GM19023 (cell line): ENCODE results near the gene SLC6A9.

ENCODE experiments used
- ATAC-seq: cut with Tn5 transposase; IDR thresholded peaks from one replicate; pipeline ENCODE4 v1.9.1; 2021; ENCODE audit warnings: mild to moderate bottlenecking, moderate library complexity; ENCODE audit not compliant: unreplicated experiment

Gene SLC6A9

DNA sequence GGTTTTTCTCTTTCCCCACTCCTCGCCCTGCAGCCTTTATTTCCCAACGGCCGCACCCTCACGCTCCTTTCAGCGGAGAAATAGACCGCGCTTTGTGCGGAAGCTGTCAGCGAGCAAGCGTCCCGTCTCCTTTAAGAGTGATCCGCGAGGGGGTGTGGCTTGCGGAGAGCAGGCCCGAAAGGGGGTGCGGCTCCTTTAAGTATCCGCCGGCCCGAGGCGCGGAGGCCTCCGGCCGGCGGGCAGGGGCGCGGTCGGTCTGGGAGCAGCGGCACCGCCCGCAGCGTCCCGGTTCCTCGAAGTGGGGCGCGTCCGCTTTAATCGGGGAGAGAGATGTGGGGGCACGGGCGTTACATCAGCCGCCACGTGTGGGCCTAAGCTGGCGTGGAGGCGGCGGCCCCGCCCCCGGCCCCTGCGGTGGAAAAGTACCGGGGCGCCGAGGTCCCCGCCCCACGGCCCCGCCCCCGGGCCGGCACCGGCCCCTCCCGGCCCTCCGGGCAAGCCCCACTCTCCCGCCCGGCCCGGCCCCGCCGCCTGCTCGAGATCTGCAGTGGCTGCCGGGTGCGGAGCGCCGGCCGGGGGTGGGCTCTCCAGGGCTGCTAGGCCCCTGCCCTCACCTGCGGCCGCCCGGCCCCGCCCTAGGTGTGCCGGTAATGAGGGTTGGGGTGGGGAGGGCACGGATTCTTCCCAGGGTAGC, 1.2 kb downstream of the SLC6A9 start:
- ATAC-seq: peak; percentile 83

DNA sequence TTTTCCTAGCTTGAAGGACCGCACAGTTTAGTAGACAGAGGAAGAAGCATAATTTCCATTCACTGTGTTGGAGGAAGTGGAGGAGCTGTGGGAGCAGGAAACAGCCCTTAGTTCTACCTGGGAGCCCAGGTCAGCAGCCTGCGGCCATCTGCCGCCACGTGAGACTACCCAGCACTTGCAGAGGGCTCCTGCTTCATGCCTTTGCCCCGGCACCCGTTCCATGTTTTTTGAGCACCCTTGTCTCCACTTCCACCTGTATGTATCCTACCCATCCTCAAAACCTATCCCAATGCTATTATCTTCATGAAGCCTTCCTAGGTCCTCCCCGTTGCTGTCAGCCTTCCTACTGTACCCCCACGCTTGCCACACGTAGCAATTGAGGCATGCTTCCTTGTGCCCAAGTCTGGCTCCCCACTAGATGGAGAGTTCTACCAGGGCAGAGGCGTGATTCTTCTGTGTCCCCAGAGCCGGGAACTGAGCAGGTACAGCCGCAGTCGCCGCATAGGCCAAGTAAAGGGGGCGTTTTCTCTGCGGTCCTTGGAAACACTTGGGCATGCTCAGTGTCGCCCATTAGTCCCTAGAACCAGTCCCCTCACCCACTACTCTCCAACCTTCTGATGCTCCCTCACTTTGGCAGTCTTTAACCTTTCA, 1.9 kb downstream of the SLC6A9 start:
- ATAC-seq: peak; percentile 21

DNA sequence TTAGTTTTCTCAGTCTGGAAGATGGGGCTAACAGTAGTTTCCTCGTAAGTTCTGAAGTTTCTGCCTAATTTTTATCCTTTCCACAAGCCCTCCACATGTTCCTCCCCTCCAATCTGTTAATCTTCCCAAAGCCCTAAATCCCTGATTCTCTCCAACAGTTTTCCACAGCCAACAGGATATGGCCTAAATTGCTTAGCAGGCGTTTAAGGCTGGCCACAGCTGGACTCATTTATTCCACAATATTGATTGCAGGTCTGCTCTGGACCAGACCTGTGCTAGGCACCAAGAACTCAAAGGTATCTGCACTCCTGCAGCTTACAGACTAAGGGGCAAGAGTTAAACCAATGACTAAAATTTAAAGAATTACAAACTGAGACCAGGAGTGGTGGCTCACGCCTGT, 3.9 kb downstream of the SLC6A9 start:
- ATAC-seq: no peak

DNA sequence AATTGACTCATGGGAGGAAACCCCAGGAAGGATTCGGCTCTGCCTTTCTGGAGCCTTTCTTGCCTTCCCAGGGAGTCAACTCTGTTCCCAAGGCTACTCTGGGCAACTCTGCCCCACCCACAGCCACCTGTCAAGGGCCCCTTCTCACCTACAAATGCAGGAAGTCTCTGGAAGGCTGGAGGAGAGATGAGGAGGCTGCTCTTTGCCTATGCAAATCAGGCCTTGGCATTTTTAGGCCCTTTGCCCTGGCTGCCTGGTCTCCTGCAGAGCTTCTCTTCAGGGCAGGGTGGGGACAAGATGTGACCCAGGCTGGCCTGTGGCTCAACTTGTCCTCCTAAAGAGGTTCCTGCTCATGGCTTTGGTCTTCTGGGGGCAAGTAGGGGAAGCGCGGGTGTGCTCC, 5.4 kb downstream of the SLC6A9 start:
- ATAC-seq: no peak

DNA sequence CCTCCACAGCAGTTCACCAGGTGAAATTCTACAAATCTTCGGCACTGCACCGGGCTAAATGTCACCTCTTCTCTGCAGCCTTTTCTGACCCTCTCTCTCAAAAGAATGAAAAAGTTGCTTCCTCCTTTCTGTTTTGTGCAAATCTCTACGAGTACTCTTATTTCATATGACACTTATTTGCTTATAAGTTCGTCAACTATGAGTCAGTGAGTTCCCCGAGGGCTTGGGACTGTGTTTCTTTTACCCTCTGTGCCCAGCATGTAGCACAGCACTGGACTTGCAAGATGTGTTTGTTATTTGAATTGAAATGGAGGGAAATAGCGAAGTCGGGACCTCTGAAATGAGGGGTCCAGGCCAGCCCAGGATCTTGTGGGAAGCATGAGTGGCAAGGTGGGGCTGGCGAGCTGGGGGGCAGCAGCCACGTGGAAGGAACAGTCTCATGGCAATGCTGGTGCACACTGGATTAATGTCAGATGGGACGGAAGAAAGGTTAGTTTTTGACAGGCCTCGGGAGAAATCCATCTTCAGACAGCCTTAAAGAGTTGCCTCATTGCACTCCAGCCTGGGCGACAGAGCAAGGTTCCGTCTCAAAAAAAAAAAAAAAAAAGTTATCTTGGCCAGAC, 6.2 kb downstream of the SLC6A9 start:
- ATAC-seq: no peak

DNA sequence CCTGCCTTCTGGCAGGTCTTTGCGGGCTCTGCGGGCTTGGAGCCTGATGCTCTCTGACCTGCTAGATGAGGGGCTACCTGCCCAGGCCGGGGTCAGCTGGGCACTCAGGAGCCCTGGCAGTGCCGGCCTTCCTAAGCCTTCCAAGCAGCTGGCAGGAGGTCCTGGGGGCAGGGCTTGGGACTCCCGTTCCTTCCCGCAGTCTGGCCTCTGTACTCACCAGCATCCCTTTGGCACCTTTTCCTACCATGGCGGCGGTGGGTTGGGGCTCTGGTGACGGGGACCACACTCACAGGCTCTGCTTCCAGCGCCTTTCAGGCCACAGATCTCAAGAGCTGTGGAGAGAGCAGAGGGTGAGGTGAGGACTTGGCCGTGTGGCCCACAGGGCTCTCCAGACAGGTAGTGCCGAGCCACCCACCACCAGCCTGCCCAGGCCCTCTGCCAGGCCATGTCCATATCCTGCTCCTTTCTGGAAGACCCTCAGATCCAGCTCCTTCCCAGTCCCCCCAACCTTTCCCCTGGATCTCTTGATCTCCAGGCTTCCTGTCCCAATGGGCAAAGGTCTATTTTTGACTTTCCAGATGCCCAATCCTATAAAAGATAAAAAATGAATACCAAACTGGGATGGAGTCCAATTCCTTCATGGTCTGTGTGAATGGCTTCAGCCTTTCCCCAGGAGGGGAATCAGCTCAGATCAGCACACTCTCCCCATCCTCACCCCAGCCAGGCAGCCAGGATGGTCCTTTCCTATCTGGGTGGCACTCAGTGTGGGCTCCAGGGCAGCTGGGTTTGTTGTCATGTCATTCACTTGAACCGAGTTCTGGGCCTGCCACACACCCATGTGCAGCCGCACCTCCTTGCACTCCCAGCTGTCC, 7.0 kb downstream of the SLC6A9 start:
- no peak for ATAC-seq

DNA sequence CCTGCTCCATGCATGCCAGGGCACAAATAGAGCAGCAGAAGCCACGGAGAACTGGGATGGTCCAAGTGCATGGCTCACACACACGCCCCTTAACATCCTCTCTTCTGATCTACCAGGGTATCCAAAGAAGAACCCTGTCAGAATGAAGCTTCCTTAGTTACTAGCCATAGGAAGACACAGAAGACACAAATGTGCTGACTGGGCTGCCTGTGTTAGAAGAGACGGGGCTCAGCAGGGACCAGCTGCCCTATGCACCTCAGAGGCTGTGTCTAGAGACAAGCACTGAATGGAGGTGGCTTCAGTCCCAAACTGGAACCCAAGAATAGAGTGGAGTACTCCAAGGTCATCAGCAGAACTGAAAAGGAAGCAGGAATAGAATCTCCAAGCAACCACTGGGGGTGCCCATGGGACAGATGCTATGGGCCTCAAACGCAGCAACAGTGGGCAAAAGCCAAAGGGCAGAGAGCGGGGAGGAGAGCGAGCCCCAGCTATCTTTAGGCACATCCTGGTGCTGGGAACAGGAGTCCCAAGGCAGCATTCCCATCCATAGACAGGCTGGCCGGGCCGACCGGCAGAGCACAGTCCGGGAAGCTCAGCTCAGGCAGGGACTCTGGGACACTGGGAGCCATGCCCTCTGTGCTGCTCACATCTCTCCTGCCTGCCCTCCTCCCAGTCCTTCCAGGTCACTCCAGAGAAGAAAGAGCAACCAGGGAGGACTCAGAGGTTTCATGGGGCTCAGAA, 9.5 kb downstream of the SLC6A9 start:
- ATAC-seq: no peak

DNA sequence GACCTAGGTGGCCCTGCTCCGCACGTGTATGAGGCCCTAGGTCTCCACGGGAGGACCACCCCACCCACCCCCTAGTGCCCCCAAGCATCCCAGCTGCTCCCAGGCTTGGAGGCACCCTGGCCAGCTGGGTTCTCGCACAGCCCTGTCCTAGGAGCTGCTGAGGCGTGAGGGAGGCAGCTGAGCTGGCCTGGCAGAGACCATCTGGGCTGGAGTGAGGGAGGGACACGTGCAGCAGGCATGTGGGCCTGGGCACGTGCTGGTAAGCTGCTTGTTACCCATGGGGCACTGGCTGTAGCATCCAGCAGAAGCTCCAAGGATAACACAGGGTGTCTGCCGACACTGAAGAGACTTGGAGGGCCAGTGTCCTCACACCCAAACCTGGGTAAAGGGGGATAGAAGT, 10.1 kb downstream of the SLC6A9 start:
- ATAC-seq: no peak

DNA sequence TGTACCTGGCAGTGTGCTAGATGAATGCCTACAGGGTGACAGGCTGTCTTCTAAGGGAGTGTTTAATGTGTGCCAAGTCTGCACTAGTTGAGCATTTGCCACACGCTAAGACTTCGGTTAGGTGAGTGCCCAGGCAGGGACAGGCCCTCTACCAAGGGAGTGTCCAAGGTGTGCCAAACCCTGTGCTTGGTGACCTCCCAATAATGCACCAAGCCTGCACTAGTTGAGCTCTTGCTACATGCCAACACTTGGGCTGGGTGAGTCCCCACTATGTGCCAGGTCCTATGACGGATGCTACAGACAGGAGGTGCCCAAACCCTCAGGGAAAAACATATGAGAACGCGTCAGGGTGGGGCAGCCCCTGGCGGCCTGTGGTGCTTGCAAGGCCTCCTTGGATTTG, 10.8 kb downstream of the SLC6A9 start:
- no peak for ATAC-seq

DNA sequence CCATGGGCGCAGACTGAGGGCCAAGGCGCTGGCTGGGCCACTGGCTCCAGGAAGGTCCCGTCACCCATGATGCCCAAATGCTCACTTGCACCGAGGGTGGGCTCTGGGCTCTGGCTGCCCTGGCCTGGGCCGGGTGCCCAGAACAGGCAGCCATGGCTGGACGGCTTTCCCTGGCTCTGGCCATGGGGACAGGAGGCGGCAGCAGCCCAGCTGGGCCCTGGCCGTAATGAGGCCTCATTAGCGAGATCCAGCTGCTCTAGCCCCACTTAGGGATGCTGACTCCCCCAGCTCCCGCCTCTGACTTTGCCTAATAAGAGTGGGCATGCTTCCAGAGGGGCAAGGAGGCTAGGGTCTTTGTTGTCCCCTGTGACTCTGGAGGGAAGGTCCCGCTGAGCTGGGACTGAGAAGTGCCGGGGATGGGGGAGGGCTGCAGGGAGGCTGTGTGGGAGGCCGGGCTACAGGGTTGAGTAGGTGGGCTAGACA, 11.8 kb downstream of the SLC6A9 start:
- no peak for ATAC-seq

DNA sequence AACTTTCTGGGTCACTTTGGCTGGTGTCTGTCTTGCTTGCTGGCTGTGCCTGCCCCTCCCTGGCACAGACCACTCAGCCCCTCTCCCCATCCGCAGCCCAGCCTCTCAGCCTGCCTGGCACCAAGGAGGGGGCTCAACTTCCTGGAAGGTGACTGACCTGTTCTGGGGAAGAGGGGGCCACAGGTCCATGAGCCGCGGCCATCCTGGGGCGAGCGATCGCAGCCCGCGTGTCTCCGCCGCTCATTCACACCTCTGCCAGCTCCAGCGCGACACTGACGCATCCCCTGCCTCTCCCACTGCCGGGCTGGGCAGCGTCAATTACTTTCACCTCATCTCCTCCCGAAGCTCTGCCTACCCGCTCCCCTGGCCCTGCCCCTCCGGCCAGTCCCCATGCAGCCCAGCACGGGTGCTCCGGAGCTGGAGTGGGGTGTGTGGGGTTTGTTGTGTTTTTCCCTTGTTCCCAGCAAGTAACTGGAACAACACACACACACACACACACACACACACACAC, 14.3 kb downstream of the SLC6A9 start:
- no peak for ATAC-seq

DNA sequence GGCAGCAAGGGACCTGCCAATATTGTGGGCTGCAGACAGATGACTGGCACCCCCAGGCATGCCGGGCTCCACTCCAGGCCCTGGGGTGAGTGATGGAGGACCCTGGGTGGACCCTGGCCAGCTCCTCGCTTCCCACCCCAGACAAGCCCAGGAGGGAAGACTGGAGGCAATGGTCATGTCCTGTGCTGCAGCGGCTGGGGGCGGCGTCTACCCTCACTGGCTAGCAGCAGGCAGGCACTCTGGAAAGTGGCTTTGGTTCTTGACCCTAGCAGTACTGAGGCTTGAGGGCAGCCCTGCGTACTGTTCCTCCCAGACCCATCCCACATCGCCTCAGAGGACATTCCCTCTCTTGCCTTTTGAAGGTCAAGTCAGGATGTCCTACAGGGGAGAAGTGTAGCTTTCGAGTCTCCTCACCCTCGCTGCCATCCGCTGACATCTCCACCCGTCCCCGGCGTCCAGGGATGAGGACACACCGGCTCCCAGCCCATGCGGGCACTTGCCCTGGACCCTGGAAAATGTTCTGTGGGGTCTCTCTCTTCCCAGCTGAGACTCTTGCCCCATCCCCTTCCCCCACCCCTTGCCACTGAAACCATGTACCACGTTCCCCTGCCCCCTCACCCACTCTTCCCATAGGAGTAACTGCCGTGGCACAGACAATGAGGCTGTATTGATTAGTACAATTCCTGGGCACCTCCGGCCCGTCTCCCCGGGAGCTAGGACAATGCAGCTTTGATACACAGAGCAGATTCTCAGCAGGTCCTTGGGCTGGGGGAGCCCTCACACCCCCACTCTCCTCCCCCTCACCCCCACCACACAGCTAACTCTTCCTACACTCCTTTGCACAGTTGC, 15.0 kb downstream of the SLC6A9 start:
- no peak for ATAC-seq

DNA sequence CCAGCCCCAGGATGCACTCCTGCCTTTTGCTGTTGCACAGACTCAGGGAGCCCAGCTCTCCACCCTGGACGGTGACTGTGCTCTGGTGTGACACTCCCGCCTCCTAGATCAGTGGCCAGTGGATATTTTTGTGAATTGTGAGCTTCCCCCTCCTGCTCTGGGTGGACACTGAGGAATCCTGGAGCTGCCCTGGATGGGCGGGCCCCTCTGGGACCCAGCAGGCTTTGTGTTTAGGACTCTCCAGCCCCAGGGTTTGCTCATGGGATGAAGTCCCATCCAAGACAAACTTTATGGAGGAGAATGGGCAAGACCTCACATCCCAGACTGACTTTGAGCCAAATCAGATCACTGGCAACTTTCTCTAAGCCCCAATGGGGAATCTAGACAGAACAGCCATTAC, 16.1 kb downstream of the SLC6A9 start:
- no peak for ATAC-seq

DNA sequence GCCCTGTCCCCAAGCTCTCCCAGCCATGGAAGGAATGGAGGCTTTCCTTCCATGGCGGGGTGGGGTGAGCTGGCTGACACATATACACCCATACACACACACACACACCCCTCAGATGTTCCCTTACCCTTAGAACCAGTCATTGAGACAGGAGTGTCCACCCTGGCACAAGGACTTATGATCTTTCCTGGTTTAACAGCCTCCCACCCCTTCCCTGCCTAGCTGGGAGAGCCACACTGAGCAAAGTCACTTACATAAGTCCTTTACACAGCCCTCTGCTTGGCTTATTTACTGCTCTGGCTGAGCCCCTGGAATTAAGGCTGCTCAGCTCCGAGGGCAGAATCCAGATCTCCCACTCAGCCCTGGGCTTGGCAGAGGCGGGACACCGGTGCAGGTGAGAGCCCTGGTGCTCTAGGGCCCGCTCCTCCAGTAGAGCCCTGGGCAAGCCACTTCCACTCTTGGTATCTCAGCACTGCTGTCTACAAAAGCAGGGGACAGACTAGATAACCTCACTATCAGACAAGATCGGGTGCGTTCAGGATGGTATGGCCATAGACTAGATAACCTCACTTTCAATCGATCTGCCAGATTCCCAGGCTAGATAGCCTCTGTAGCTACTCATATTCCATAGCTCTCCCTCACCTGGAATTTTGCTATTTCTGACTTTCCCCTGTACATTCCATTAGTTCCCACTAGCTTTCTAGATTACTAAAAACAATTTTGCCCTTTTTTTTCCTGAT, 16.7 kb downstream of the SLC6A9 start:
- no peak for ATAC-seq

DNA sequence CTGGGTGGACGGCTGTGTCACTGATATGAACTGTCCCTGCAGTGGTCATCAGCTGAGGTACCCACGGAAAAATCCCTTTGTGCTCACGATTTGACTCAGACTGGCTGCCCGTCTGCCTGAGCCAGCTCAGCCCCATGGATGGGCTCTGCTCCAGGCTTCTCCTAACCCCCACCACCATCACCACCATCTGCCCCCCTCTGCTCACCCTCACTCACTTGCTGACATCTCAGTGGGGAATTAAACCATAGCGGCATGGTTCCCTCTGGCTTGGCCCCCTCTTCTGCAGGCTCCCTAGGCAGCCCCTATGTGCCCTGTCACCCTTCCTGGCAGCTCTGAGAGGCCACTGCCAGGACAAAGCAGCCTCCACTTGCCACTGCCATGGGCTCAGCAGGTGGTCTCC, 17.3 kb downstream of the SLC6A9 start:
- no peak for ATAC-seq

DNA sequence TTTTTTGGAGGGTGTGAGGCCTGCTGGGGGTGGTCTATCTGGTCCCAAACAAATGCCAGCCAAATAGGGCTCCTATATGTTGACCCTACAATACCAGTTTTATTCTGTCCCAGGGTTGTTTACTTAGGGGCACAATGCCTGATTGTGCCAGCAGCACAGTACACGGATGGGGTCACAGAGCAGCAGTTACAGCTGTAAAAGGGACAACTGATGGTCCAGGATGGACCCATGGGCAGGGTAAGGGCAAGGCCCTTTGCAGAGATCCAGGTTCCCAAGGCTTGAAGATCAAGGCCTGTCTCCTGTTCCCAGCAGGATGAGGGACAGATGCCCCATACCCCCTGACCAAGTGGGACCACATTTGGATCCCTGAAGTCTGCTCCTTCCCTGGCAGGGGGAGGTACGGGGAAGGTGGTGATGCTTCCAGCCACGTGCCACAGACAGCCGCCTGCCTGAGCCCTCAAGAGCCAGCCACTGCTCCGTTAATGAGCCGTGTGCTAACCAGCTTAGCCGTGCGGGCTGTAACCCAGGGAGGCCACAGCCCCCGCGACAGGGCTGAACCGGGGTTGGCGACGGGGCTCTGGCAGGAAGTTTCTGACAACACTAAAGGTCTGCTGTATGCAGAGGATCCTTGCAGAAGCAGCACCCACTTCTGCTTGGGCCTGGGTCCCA, 18.2 kb downstream of the SLC6A9 start:
- ATAC-seq: no peak

DNA sequence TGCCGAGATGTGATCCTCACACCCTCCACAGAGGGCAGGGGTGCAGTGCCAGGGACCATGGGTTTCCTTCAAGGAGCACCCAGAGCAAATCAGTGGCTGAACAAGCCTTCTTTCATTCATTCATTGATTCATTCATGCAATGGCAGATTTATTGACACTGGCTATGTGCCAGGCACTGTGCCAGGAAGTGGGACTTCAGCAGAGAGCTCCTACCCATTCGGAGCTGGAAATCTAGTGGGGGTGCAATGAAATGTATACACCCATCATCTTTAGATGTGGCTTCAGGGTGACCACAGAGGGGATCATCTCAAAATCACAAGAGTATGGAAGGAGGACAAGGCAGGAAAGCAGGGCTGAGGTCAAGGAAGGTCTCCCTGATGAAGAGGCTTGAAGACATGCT, 18.9 kb downstream of the SLC6A9 start:
- no peak for ATAC-seq

DNA sequence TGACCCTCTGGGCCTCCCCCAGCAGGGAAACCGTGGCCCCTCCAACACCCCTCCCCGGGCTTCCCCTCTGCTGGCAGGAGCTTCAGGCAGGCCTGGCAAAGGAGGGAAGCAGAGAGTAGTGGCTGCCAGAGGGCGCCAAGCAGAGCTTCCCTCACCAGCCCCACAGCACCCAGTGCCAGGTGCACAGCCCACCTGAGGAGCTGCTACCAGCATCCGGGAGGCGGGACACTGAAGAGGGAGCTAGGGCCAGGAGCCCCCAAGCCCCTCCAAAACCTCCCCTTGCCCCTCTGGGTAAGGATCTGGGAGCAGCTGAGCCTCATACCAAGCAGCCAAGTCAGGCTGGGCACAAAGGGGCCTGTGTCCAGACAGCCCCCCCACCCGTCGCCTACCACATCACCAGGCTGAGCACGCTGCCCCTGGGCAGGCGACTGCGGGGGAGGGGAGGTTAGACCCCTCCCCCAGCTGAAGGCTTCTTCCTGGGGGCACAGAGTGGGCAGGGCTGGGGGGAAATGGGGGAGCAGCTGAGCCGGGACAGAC, 20.3 kb downstream of the SLC6A9 start:
- no peak for ATAC-seq
